K562 (cell line): ENCODE data around the gene TMEM141. TPM values are rescaled to one million over a fixed set of nuclear protein-coding genes. Genes with fewer than 3 reads are reported as not detected.

Experiments used
- ATAC-seq: fragments of 200-7000 bp; cut with Tn5 transposase; 3 replicates; pipeline ENCODE4 v1.9.1; 2020; ENCODE audit warnings: moderate library complexity
- BruUV-seq: library from RNA; stranded (reverse); fragments of 400-500 nt; replicated peaks from 2 replicates; lab custom pipeline; 2021; lab: Mats Ljungman, UMichigan
- CTCF ChIA-PET: fragments of 300-600 bp; formaldehyde crosslinking; extraction: SDS; loops from one replicate; lab custom pipeline; 2021; ENCODE audit warnings: low intra/inter-chr PET ratio; lab: Yijun Ruan, JAX
- POLR2A ChIA-PET: fragments of 300-600, 350-650 bp; sonication (Branson Sonifier 250); formaldehyde crosslinking; extraction: SDS; loops from one replicate; lab custom pipeline; 2021; ENCODE audit warnings: antibody characterized with exemption, inconsistent platforms; lab: Yijun Ruan, JAX
- DNase-seq, 4 experiments: peaks; one replicate each; pipeline versions ENCODE4 v3.0.0 to v3.0.0-alpha.2; 2011 to 2018; ENCODE audit warnings: low spot score in 3 of 4, mixed read lengths in 3 of 4; ENCODE audit errors: extremely low read depth in 1 of 4
- FAIRE-seq: peaks from 2 replicates; lab custom pipeline; 2011; peaks lifted over from hg19 to GRCh38; lab: Jason Lieb, UNC
- H2AFZ ChIP-seq: 2 replicates; pipeline ENCODE4 v1.6.0; 2011; ENCODE audit warnings: low read depth, low read length, control low read depth, inconsistent platforms
- H3K27ac ChIP-seq: fragments of 200-600 bp; 3 replicates; pipeline ENCODE4 v1.8.0; 2011; ENCODE audit warnings: low read depth, mild to moderate bottlenecking, control low read depth, inconsistent platforms, low read length, moderate library complexity, mixed read lengths; ENCODE audit errors: extremely low read depth
- H3K27me3 ChIP-seq, 2 experiments: fragments of 300-600 bp in 1 of 2; 2 replicates in 1 of 2; 3 replicates in 1 of 2; pipeline versions ENCODE4 v1.6.0 to v1.8.0; 2011; ENCODE audit warnings: inconsistent platforms in 2 of 2, low read length in 2 of 2, mild to moderate bottlenecking in 1 of 2, mixed read lengths in 1 of 2, moderate library complexity in 1 of 2; ENCODE audit not compliant: control insufficient read depth in 2 of 2, insufficient read depth in 2 of 2
- H3K36me3 ChIP-seq: fragments of 300-600 bp; 3 replicates; pipeline ENCODE4 v1.8.0; 2011; ENCODE audit warnings: mild to moderate bottlenecking, low read length, inconsistent platforms; ENCODE audit not compliant: control insufficient read depth, insufficient read depth
- H3K4me1 ChIP-seq, 2 experiments: fragments of 200-600 bp in 1 of 2; replicated peaks in 1 of 2; 2 replicates in 1 of 2; 3 replicates in 1 of 2; pipeline versions ENCODE4 v1.5.1 to v1.8.0; 2011; ENCODE audit warnings: inconsistent platforms in 2 of 2, low read length in 2 of 2, mild to moderate bottlenecking in 1 of 2, mixed read lengths in 1 of 2, moderate library complexity in 1 of 2; ENCODE audit not compliant: control insufficient read depth in 2 of 2, insufficient read depth in 2 of 2
- H3K4me2 ChIP-seq: 2 replicates; pipeline ENCODE4 v1.6.1; 2011; ENCODE audit warnings: low read length, control low read depth, inconsistent platforms, mixed read lengths; ENCODE audit not compliant: insufficient read depth
- H3K4me3 ChIP-seq: fragments of 200-600 bp; sonication (generic), shearing (Covaris generic); 2 replicates; pipeline ENCODE4 v1.5.1; 2016; ENCODE audit warnings: control low read depth, inconsistent platforms
- H3K79me2 ChIP-seq: fragments of 200-600 bp; 3 replicates; pipeline ENCODE4 v1.8.0; 2011; ENCODE audit warnings: low read length, inconsistent platforms; ENCODE audit not compliant: control insufficient read depth, insufficient read depth
- H3K9ac ChIP-seq, 2 experiments: 2 replicates each; pipeline versions ENCODE4 v1.6.0 to v1.6.1; 2011; ENCODE audit warnings: low read depth in 2 of 2, low read length in 2 of 2, control low read depth in 1 of 2, inconsistent platforms in 1 of 2, mild to moderate bottlenecking in 1 of 2, mixed read lengths in 1 of 2; ENCODE audit not compliant: insufficient read depth in 1 of 2
- H3K9me1 ChIP-seq: one replicate; pipeline ENCODE4 v1.6.0; 2011; ENCODE audit warnings: inconsistent platforms, mild to moderate bottlenecking, low read length, moderate library complexity; ENCODE audit not compliant: control insufficient read depth, insufficient read depth
- H3K9me3 ChIP-seq: replicated peaks from 2 replicates; pipeline ENCODE4 v1.5.1; 2011; ENCODE audit warnings: low read depth, low read length, inconsistent platforms; ENCODE audit not compliant: control insufficient read depth, insufficient read depth
- H4K20me1 ChIP-seq: replicated peaks from 2 replicates; pipeline ENCODE4 v1.6.1; 2011; ENCODE audit warnings: low read length, inconsistent platforms, mixed read lengths; ENCODE audit not compliant: control insufficient read depth, insufficient read depth
- MCM5 ChIP-seq: fragments of 450-650 bp; IDR thresholded peaks from 2 replicates; pipeline ENCODE4 v1.6.1; 2016; ENCODE audit warnings: low read depth
- ZNF217 ChIP-seq: sonication (generic); formaldehyde crosslinking; IDR thresholded peaks from 2 replicates; pipeline ENCODE4 v1.8.0; 2022; ENCODE audit warnings: mild to moderate bottlenecking, missing genetic modification reagents
- WGBS: fragments of 100-300 bp; shearing (Covaris generic); methylation state at CpG from one replicate; pipeline ENCODE4 v1.1.6; 2016; ENCODE audit warnings: low coverage, mixed read lengths; ENCODE audit not compliant: insufficient coverage; ENCODE audit errors: missing lambda C conversion rate; 5-methylcytosine and 5-hydroxymethylcytosine counted together
- in situ Hi-C: fragments of 300-500 bp; cut with MboI; formaldehyde crosslinking; loops from 4 replicates; pipeline ENCODE4 v1.15.0; 2018; ENCODE audit warnings: inconsistent platforms, mixed read lengths
- intact Hi-C: fragments of 100-400 bp; cut with micrococcal nuclease; formaldehyde crosslinking; loops from 2 replicates; pipeline ENCODE4 v1.14.2; 2022
- polyA plus RNA-seq, 8 experiments: library from polyadenylated mRNA; depleted of rRNA in 4 of 8; stranded (reverse) in 5 of 8; unstranded in 3 of 8; fragments of >200 nt; fragmentation: Nextera tagmentation in 2 of 8; fragmentation: Illumina TruSeq in 1 of 8; extraction: Ambion mirVana in 2 of 8; extraction: Trizol in 1 of 8; gene quantifications; 2 replicates each; pipeline versions ENCODE4 v1.2.1 to v1.2.3, GENCODE V29; 2011 to 2014; ENCODE audit warnings: inconsistent platforms in 1 of 8, missing spikeins in 1 of 8
- total RNA-seq, 7 experiments: library from RNA; depleted of rRNA in 6 of 7; stranded (reverse); fragments of >200 nt in 6 of 7; fragmentation: Illumina TruSeq in 2 of 7; extraction: Trizol in 2 of 7; gene quantifications; 2 replicates each; pipeline versions ENCODE4 v1.2.1 to v1.2.3, GENCODE V29; 2011 to 2021; ENCODE audit warnings: low replicate concordance in 1 of 7
- TF ChIP-seq, protein P1 (sequence below): IDR thresholded peaks from 2 replicates; pipeline ENCODE4 v1.6.1; 2014; ENCODE audit warnings: antibody characterized with exemption

The TMEM141 gene
- total and polyA plus RNA-seq, 9 of the 15 experiments (the other 6 are each of a cell fraction or from before 2014, with no cell fraction given): 21.5 to 123 (median 74.8) TPM

DNA sequence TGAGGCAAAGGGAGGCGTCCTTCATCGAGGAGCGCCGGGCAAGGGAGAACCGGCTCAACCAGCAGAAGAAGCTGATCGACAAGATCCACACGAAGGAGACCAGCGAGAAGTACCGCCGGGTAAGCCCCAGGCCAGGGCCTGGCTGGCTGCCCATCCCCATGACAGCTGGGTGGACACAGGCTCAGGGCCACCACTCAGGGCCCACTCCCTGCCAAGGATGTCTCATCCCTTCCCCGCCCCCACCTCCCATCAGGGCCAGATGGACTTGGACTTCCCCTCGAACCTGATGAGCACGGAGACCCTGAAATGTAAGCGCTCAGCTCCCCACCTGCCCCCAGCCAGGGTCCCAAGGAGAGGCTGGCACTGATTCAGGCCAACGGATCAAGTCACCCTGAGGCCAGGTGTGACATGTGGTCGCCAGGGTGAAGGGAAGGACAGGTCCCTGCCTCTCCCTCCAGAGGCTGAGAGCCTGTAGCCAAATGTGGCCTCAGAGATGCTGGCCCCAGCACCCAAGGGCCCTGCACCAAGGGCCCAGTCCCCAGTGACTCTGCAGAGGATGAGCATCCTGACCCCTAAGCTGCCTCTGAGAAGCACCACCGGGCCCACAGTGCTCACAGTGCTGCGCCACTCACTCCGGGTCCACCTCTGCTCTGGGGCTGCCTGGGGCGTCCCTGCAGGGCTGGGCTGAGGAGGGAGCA is 13.5 kb downstream of the TMEM141 start:
- in situ Hi-C loops: no loop called here
- no peaks in the 10 kb centered on the region for H4K20me1 ChIP-seq
- BruUV-seq: no TSS peak
- peak overlapping the region in 1 of 2 experiments; percentile 14; a peak in 2 of 4 replicates for H3K9ac ChIP-seq
- H3K27ac ChIP-seq: no peak overlapping the region
- H3K79me2 ChIP-seq: peaks cover 34% of the 10 kb centered on the region
- peaks cover 24 to 78% of the 10 kb centered on the region in 2 experiments for H3K4me1 ChIP-seq
- FAIRE-seq (no peak), ATAC-seq (no peak), DNase-seq (no peak)
- no peak overlapping the region for H3K4me3 ChIP-seq
- no peaks in the 10 kb centered on the region for H3K9me3 ChIP-seq
- ChIA-PET CTCF (no interaction called here), POLR2A (interaction anchor here (0.6 kb wide), 1 partner anchor 394 kb away, joined by 3 read pairs; no protein-coding TSS in a partner anchor)
- intact Hi-C loops: no loop called here
- H2AFZ ChIP-seq: no peak overlapping the region
- TF ChIP-seq, protein P1, sequence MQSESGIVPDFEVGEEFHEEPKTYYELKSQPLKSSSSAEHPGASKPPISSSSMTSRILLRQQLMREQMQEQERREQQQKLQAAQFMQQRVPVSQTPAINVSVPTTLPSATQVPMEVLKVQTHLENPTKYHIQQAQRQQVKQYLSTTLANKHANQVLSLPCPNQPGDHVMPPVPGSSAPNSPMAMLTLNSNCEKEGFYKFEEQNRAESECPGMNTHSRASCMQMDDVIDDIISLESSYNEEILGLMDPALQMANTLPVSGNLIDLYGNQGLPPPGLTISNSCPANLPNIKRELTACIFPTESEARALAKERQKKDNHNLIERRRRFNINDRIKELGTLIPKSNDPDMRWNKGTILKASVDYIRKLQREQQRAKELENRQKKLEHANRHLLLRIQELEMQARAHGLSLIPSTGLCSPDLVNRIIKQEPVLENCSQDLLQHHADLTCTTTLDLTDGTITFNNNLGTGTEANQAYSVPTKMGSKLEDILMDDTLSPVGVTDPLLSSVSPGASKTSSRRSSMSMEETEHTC: no peak
- TF ChIP-seq ZNF217 (CRISPR knock-in tag) (no peak), MCM5 (no peak)
- H3K9me1 ChIP-seq: no peaks in the 10 kb centered on the region
- H3K4me2 ChIP-seq: no peak overlapping the region
- H3K27me3 ChIP-seq: no peaks in the 10 kb centered on the region
- H3K36me3 ChIP-seq: peaks cover 17% of the 10 kb centered on the region
- WGBS: 93% methylated on average over 20 of the region's 20 CpGs
